Measurements from ENCODE around the gene ALDH4A1. TPM values are rescaled to one million over a fixed set of nuclear protein-coding genes. Genes with fewer than 3 reads are reported as not detected.

The ALDH4A1 gene
- total RNA-seq, 2 donors from 2014 or later, result 4.4 to 5.7 TPM

GRCh38 chr1:18922848-18923755 lies 20.7 kb upstream of the ALDH4A1 start:
- Mint-ChIP-seq H3K27ac (peak overlapping the region; percentile 37 to 99), H3K27me3 (no peaks in the 10 kb centered on the region), H3K4me3 (peak overlapping the region; percentile 36), H3K4me1 (ENCODE audit: low read depth in 2 of 2) (peaks cover 38 to 44% of the 10 kb centered on the region in 2 donors), H3K9me3 (no peaks in the 10 kb centered on the region), H3K36me3 (peaks cover 6% of the 10 kb centered on the region)
- DNase-seq (ENCODE audit: low spot score), result no peak
- no peak for ATAC-seq

- no peak overlapping the region for H3K27ac Mint-ChIP-seq
- peaks cover 30 to 40% of the 10 kb centered on the region in 2 donors for H3K4me1 Mint-ChIP-seq (ENCODE audit: low read depth in 2 of 2)
- no peaks in the 10 kb centered on the region for H3K9me3 Mint-ChIP-seq
- peaks cover 6% of the 10 kb centered on the region for H3K36me3 Mint-ChIP-seq
- no peak for ATAC-seq
- no peak overlapping the region for H3K4me3 Mint-ChIP-seq
- H3K27me3 Mint-ChIP-seq, result no peaks in the 10 kb centered on the region
- DNase-seq (ENCODE audit: low spot score), result no peak
These were observed 20.0 kb upstream of the ALDH4A1 start for GRCh38 chr1:18922319-18922726.

- ATAC-seq, result no peak
- Mint-ChIP-seq H3K27ac (no peak overlapping the region), H3K36me3 (peaks cover 6% of the 10 kb centered on the region), H3K4me1 (ENCODE audit: low read depth in 2 of 2) (peaks cover 26 to 34% of the 10 kb centered on the region in 2 donors), H3K4me3 (no peak overlapping the region), H3K9me3 (no peaks in the 10 kb centered on the region), H3K27me3 (no peaks in the 10 kb centered on the region)
- DNase-seq (ENCODE audit: low spot score), result no peak
These were observed 19.3 kb upstream of the ALDH4A1 start for GRCh38 chr1:18921516-18922251.

- Mint-ChIP-seq H3K4me1 (ENCODE audit: low read depth in 2 of 2) (peaks cover 24 to 28% of the 10 kb centered on the region in 2 donors), H3K27me3 (no peaks in the 10 kb centered on the region), H3K36me3 (peaks cover 6% of the 10 kb centered on the region), H3K4me3 (no peak overlapping the region), H3K27ac (no peak overlapping the region), H3K9me3 (no peaks in the 10 kb centered on the region)
- no peak for ATAC-seq
- DNase-seq (ENCODE audit: low spot score), result no peak
These were observed 18.6 kb upstream of the ALDH4A1 start for GRCh38 chr1:18920931-18921330.

GRCh38 chr1:18919956-18920355 lies 17.6 kb upstream of the ALDH4A1 start:
- Mint-ChIP-seq H3K27me3 (no peaks in the 10 kb centered on the region), H3K4me1 (ENCODE audit: low read depth in 2 of 2) (peaks cover 16 to 21% of the 10 kb centered on the region in 2 donors), H3K4me3 (no peak overlapping the region), H3K27ac (no peak overlapping the region), H3K9me3 (no peaks in the 10 kb centered on the region), H3K36me3 (no peaks in the 10 kb centered on the region)
- ATAC-seq (no peak), DNase-seq (ENCODE audit: low spot score) (no peak)

GRCh38 chr1:18919197-18919905 lies 17.0 kb upstream of the ALDH4A1 start:
- Mint-ChIP-seq H3K27ac (no peak overlapping the region), H3K36me3 (no peaks in the 10 kb centered on the region), H3K27me3 (no peaks in the 10 kb centered on the region), H3K4me3 (no peak overlapping the region), H3K4me1 (ENCODE audit: low read depth in 2 of 2) (peaks cover 13 to 18% of the 10 kb centered on the region in 2 donors), H3K9me3 (no peaks in the 10 kb centered on the region)
- DNase-seq (ENCODE audit: low spot score) (no peak), ATAC-seq (no peak)

GRCh38 chr1:18918417-18918816 lies 16.1 kb upstream of the ALDH4A1 start:
- Mint-ChIP-seq H3K36me3 (no peaks in the 10 kb centered on the region), H3K4me3 (no peak overlapping the region), H3K27ac (no peak overlapping the region), H3K27me3 (no peaks in the 10 kb centered on the region), H3K9me3 (no peaks in the 10 kb centered on the region), H3K4me1 (ENCODE audit: low read depth in 2 of 2) (peaks cover 7 to 16% of the 10 kb centered on the region in 2 donors)
- ATAC-seq, result no peak
- no peak for DNase-seq (ENCODE audit: low spot score)

GRCh38 chr1:18917071-18917799 lies 14.9 kb upstream of the ALDH4A1 start:
- H3K27ac Mint-ChIP-seq, result no peak overlapping the region
- no peaks in the 10 kb centered on the region for H3K9me3 Mint-ChIP-seq
- H3K36me3 Mint-ChIP-seq, result no peaks in the 10 kb centered on the region
- H3K4me3 Mint-ChIP-seq, result no peak overlapping the region
- no peaks in the 10 kb centered on the region for H3K27me3 Mint-ChIP-seq
- ATAC-seq, result no peak
- H3K4me1 Mint-ChIP-seq (ENCODE audit: low read depth in 2 of 2), result peaks cover 6 to 14% of the 10 kb centered on the region in 2 donors
- DNase-seq (ENCODE audit: low spot score), result no peak

GRCh38 chr1:18915341-18915740 lies 13.0 kb upstream of the ALDH4A1 start:
- Mint-ChIP-seq H3K4me3 (no peak overlapping the region), H3K27ac (no peak overlapping the region), H3K27me3 (no peaks in the 10 kb centered on the region), H3K4me1 (ENCODE audit: low read depth in 2 of 2) (peaks cover 6 to 12% of the 10 kb centered on the region in 2 donors), H3K36me3 (peaks cover 7% of the 10 kb centered on the region), H3K9me3 (no peaks in the 10 kb centered on the region)
- ATAC-seq, result no peak
- DNase-seq (ENCODE audit: low spot score), result no peak

- DNase-seq (ENCODE audit: low spot score), result peak; percentile 74
- Mint-ChIP-seq H3K4me1 (ENCODE audit: low read depth in 2 of 2) (peaks cover 6 to 11% of the 10 kb centered on the region in 2 donors), H3K9me3 (no peaks in the 10 kb centered on the region), H3K4me3 (no peak overlapping the region), H3K27me3 (no peaks in the 10 kb centered on the region), H3K36me3 (peaks cover 7% of the 10 kb centered on the region), H3K27ac (peak overlapping the region; percentile 12 to 36)
- ATAC-seq, result peak; percentile 77 to 84
These were observed 10.9 kb upstream of the ALDH4A1 start for GRCh38 chr1:18913065-18913835.

GRCh38 chr1:18912550-18912949 lies 10.2 kb upstream of the ALDH4A1 start:
- Mint-ChIP-seq H3K36me3 (peaks cover 7% of the 10 kb centered on the region), H3K4me3 (no peak overlapping the region), H3K27me3 (no peaks in the 10 kb centered on the region), H3K9me3 (no peaks in the 10 kb centered on the region), H3K4me1 (ENCODE audit: low read depth in 2 of 2) (peaks cover 12 to 14% of the 10 kb centered on the region in 2 donors), H3K27ac (no peak overlapping the region)
- DNase-seq (ENCODE audit: low spot score) (no peak), ATAC-seq (no peak)

GRCh38 chr1:18908911-18909771 lies 6.8 kb upstream of the ALDH4A1 start:
- peak overlapping the region in 1 of 2 donors; percentile 54 for H3K27ac Mint-ChIP-seq
- DNase-seq (ENCODE audit: low spot score) (no peak), ATAC-seq (no peak)
- H3K36me3 Mint-ChIP-seq, result peaks cover 7% of the 10 kb centered on the region
- H3K4me1 Mint-ChIP-seq (ENCODE audit: low read depth in 2 of 2), result peaks cover 20 to 21% of the 10 kb centered on the region in 2 donors
- no peaks in the 10 kb centered on the region for H3K9me3 Mint-ChIP-seq
- H3K4me3 Mint-ChIP-seq, result no peak overlapping the region
- H3K27me3 Mint-ChIP-seq, result no peaks in the 10 kb centered on the region
